Hypothalamus (tissue), 51 donors: ENCODE results near the gene ECE1.

Experiments used
- DNase-seq, 51 donors: peaks; one replicate each; lab custom pipeline; 2025; lab: John Stamatoyannopoulos, UW

The ECE1 gene

GRCh38 chr1:21289700-21290545 is at the start of gene ECE1:
TSS of gene ECE1 (minus strand) at chr1:21290463. CDS start at chr1:21290414, 49 bp downstream.
- peak in 5 of 51 donors; percentile 19 to 50 (median 28) for DNase-seq

- DNase-seq, result no peak
Observed at GRCh38 chr1:21339356-21340229, 49.3 kb upstream of the ECE1 start.

GRCh38 chr1:21338573-21339355 is 48.5 kb upstream of the ECE1 start:
- DNase-seq, result peak in 1 of 51 donors; percentile 14

- peak in 6 of 51 donors; percentile 17 to 63 (median 42) for DNase-seq
Observed at GRCh38 chr1:21337928-21338572, 47.8 kb upstream of the ECE1 start.

GRCh38 chr1:21337454-21337927 is 47.2 kb upstream of the ECE1 start:
- no peak for DNase-seq

- no peak for DNase-seq
Observed at GRCh38 chr1:21337010-21337437, 46.8 kb upstream of the ECE1 start.

GRCh38 chr1:21335750-21336224 is 45.5 kb upstream of the ECE1 start:
- DNase-seq, result peak in 26 of 51 donors; percentile 18 to 69 (median 47)

GRCh38 chr1:21335088-21335691 is 44.9 kb upstream of the ECE1 start:
- DNase-seq, result no peak

GRCh38 chr1:21334214-21335087 is 44.2 kb upstream of the ECE1 start:
- DNase-seq, result peak in 25 of 51 donors; percentile 19 to 73 (median 41)

GRCh38 chr1:21333824-21334213 is 43.6 kb upstream of the ECE1 start:
- DNase-seq, result no peak

GRCh38 chr1:21332554-21333311 is 42.5 kb upstream of the ECE1 start:
- DNase-seq, result no peak

GRCh38 chr1:21331752-21332478 is 41.7 kb upstream of the ECE1 start:
- no peak for DNase-seq

GRCh38 chr1:21330544-21330943 is 40.3 kb upstream of the ECE1 start:
- DNase-seq, result no peak

GRCh38 chr1:21329209-21329844 is 39.1 kb upstream of the ECE1 start:
- DNase-seq, result no peak

GRCh38 chr1:21327566-21328323 is 37.5 kb upstream of the ECE1 start:
- DNase-seq, result no peak
